PFSK-1 (cell line): ENCODE results near the gene CHID1.

Experiments used
- SIN3A ChIP-seq: IDR thresholded peaks from 2 replicates; pipeline ENCODE4 v1.6.1; 2012; ENCODE audit warnings: mild to moderate bottlenecking, low read length, moderate library complexity, borderline replicate concordance; ENCODE audit not compliant: insufficient read depth
- TAF1 ChIP-seq: IDR thresholded peaks from 2 replicates; pipeline ENCODE4 v1.6.1; 2012; ENCODE audit warnings: low read length, control low read depth, borderline replicate concordance; ENCODE audit not compliant: insufficient read depth

DNA sequence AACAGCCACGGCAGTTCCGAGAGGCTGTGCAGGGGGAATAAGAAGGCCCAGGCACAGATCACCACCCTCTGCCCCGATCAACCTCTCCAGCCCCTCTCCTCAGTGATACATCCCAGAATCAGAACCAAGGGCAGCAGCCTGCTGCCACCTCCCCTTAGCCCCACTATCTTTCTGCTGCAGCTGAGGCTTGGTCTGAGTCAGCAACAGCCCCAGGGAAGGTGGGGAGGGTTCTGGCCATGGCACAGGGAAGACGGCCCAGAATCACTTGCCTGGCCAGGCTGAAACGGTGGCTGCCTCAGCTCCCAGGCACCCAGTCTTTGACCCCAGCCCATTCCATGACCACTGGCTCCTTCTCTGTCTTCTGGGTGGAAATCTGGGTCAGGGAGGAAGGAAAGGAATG lies 2.3 kb downstream of the CHID1 start:
- TF ChIP-seq SIN3A (no peak), TAF1 (no peak)
